ENCODE results near the gene MCAT.
A peak's percentile ranks its signal among the peaks of the same experiment; 100 is the strongest.
"Not testable (repeated sequence)": the region's sequence is repeated elsewhere in the genome, so short reads cannot be mapped to it uniquely, and the experiment has no call there.

Gene MCAT

GRCh38 chr22:43154887-43155536 lies 11.8 kb upstream of the MCAT start:
- no peak for DNase-seq (ENCODE audit: low spot score)

- DNase-seq (ENCODE audit: low spot score) = no peak
Observed at GRCh38 chr22:43153899-43154298, 10.7 kb upstream of the MCAT start.

- DNase-seq (ENCODE audit: low spot score) = no peak
Observed at GRCh38 chr22:43152357-43153071, 9.3 kb upstream of the MCAT start.

DNA sequence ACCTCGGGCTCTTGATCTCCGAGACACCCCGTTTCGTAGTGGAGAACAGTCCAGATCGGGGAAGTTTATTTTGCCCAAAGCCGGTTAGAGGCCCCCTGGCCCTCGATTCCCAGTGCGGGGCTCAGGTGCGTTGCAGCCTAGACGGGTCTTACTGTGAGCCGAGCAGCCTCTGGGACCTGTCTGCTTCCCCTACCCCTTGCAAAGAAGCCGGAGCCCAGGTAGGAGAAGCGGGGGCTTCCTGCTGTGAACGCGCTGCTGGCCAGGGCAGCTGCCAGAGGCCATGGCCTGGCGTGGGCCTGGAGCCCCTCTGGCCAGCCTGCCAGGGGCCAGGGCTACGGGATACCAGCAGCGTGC lies 8.8 kb upstream of the MCAT start:
- no peak for DNase-seq (ENCODE audit: low spot score)

DNA sequence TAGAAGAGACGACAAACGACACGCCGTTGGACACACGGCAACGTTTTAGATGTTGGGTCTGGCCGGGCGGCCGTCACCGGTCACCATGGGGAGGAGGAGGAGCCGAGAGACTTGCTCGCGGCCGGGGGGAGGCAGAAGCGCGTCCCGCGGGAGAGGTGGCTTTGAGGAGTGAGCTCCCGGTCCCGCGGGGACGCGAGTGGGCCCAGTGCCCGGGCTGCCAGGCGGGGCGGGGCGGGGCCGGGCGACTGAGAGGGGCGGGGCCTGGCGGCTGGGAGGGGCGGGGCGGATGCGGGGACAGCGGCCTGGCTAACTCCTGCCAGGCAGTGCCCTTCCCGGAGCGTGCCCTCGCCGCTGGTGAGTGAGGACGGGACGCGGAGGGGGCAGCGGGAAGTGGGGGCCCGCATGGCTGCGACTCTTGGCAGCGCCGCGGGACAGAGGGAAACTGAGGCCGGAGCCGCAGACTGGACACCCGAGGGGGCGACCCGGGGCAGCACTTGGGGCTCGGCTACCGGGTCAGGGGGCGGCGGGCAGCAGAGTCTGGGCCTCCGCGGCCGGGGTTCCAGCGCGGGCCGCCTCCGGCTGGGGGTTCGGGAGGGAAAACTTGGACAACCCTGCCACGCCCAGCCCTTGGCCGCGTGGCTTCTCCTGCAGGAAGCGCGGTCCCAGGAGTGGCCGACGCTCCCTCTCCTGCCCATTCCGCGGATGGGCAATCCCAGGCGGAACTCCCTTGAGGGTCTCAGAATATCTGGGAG lies 8.2 kb upstream of the MCAT start, which contains the start of gene TSPO:
TSS of gene TSPO (plus strand) at position 309 of the 752 bp plus-strand sequence. CDS start 7,680 bp downstream, outside the sequence.
- peak; percentile 65 for DNase-seq (ENCODE audit: low spot score)

GRCh38 chr22:43150731-43151206 lies 7.6 kb upstream of the MCAT start:
- DNase-seq (ENCODE audit: low spot score) = no peak

DNA sequence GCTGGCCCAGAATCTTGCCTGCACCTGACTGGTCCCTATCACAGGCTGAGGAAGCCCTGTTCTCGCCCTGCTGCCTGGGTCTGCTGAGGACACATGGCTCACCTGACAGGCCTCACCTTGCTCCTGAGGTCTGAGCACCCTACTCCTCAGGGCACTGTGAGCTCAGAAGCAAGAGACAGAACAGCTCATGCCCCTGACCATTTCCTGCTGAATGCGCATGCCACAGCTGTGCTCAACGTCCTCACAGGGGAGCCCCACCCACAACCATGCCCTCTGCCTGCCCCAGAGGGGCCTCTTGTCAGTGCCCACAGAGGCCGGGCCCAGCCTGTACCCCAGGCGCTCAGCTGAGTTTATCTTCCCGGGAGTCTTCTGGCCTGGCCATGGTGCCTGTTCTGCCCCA lies 5.4 kb upstream of the MCAT start:
- DNase-seq (ENCODE audit: low spot score) = no peak

DNA sequence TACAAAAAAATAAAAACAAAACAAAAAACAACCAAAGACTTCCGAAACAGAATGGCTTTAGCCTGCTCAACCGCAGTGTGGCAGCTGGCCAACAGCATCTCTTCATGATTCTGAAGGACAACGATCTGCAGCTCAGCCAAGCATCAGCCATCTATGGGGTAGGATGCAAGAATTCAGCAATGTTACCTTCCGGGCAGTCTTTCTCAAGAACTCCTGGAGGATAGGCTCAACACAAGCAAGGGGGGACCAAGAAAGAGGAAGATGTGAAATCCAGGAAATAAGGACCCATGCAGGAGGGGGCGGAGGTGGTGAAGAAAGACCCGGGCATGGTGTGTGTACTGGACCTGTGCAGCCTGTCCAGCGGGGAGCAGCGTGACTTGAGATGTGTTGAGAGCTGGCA lies 4.6 kb upstream of the MCAT start:
- DNase-seq (ENCODE audit: low spot score) = no peak

DNA sequence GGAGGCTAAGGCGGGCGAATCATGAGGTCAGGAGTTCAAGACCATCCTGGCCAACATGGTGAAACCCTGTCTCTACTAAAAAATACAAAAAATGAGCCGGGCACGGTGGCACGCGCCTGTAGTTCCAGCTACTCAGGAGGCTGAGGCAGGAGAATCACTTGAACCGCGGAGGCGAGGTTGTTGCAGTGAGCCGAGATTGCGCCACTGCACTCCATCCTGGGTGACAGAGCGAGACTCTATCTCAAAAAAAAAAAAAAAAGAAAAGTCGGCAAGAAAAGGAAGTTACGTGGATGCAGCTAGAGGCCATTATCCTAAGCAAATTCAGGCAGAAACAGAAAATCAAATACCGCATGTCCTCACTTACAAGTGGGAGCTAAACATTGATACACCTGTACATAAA lies 3.1 kb upstream of the MCAT start:
- not testable (repeated sequence) for DNase-seq (ENCODE audit: low spot score)

DNA sequence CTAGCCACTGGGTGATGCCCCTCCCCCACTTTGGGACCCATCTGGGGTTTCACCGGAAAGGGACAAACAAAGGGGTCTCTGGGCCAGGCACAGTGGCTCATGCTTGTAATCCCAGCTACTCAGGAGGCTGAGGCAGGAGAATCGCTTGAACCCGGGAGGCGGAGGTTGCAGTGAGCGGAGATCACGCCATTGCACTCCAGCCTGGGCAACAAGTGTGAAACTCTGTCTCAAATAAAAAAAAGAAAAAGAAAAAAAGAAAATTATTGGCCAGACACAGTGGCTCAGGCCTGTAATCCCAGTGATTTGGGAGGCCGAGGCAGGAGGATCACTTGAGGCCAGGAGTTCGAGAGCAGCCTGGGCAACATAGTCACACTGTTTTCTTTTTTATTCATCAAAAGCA lies 2.2 kb upstream of the MCAT start:
- DNase-seq (ENCODE audit: low spot score) = not testable (repeated sequence)

- no peak for DNase-seq (ENCODE audit: low spot score)
Observed at GRCh38 chr22:43144949-43145348, 1.8 kb upstream of the MCAT start.

DNA sequence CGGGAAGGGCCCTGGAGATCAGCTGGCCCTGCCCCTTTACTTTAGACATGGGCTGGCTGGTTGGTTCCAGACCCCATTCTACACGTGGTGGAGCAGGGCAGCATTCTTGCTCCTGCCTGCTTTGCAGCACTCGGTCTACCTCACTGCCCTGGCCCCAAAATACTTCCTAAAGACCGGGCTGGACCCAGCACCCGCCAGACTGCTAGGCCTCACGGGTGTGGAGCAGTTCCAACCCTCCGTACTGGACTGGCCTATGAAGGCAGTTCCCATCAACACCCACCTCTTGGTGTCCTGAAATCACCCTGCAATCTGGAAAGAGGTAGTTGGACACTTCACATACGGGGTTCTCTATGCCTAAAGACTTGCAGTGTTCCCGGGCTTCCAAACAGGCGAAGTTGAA lies 6.4 kb downstream of the MCAT start:
- no peak for DNase-seq (ENCODE audit: low spot score)

DNA sequence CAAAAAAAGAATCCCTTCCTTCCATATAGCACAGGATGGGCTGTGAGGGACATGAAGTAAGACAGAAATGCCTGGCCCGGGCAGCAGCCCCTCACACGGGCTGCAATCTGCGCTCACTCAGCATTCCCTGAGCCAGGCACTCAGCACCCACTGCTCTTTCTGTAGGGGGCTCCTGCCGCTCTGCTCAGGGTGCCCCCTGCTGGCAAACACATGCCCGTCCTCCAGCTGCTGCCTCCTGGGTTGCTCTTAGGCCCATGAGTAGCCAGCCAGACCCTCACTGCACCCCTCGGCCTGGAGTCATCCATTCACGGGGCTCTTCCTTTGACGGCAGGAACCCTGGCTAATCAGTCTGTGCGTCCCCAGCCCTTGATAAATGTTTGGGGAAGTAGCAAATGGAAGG lies 6.9 kb downstream of the MCAT start:
- DNase-seq (ENCODE audit: low spot score) = no peak

- no peak for DNase-seq (ENCODE audit: low spot score)
Observed at GRCh38 chr22:43135565-43135964, 7.6 kb downstream of the MCAT start.

DNA sequence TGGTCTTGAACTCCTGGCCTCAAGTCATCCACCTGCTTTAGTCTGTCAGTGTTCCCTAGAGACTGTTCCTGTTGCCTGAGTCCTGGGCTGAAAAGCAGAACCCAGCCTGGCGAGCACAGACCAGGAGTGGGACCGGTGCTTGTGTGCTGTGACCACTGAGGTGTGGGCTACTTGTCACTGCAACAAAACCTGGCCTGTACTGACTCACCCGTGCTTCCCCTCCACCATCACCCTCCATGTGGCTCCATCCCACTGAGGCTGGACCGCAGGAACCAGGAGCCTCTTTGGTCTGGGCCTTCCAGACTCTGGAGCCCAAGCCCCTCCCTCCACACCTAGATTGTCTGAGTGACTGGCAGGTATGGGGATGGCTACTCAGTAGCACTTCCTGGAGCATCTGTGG lies 8.6 kb downstream of the MCAT start:
- no peak for DNase-seq (ENCODE audit: low spot score)

DNA sequence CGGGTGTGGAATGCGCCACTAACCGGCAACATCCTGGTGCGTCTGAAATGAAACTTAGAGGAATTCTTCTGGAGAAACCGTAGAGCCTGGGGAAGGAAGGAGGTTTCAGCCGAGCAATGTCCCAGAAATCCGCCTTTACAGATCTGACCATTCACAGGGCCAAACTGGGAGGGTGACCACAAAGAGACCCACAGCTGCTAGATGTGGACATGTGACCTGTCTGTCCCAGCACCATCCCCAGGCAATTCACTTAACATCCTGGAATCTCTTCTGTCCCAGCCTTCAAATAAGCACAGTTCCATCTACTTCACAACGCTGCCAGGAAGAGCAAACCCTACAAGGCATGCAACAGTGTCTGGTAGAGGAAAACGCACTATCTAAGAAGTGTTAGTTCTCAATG lies 9.8 kb downstream of the MCAT start:
- DNase-seq (ENCODE audit: low spot score) = no peak

DNA sequence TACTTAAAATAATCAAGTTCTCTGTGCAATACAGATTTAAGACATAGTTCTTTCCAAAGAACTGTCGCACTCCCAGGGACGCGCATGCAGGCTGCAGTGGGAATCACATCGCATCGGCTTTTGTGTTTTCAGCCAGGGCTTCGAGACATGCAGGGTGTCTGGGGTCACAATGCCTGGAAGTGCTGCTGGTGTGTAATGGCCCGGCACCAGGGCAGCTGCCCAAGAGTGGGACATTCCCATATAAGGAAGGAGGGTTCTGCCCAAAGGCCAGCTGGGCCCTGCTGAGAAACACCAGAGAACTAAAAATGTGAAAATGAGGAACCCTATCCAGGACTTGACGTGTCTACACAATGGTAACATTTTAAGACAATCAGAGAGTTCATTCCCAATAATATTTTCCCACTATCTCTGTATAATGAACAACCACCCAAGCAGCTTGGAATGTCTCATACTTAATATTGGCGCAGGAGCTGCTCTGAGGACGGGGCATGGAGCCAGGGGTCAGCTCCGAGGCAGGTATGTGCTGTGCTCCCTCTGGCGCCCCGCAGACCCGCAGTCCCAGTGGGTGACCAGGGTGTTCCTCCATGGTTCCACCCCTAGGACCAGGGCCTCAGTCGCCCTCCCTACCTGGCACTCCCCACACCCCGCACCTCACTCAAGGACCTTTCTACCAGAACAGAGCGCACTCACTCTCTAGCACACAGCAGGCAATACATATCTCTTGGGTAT lies 11.3 kb downstream of the MCAT start:
- DNase-seq (ENCODE audit: low spot score) = no peak

GRCh38 chr22:43129426-43130425 lies 13.5 kb downstream of the MCAT start:
- no peak for DNase-seq (ENCODE audit: low spot score)

DNA sequence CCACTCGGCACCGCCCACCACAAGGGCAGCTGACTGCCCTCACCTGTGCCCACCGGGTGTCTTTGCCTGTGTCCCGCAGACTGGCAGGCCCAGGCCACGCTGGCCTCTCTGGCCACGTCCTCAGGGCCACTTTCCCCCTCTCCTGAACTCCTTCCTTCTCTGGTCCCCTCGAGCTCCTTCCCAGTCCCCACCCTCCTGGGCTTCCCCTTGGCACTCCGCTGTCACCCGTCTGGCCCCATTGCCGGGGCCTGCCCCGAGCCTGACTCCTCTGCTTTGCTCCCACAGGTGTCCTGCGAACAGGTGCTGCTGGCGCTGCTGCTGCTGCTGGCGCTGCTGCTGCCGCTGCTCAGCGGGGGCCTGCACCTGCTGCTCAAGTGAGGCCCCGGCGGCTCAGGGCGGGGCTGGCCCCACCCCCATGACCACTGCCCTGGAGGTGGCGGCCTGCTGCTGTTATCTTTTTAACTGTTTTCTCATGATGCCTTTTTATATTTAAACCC lies 14.2 kb downstream of the MCAT start:
- DNase-seq (ENCODE audit: low spot score) = no peak

GRCh38 chr22:43128116-43128515 lies 15.1 kb downstream of the MCAT start:
- DNase-seq (ENCODE audit: low spot score) = no peak
